HCT116 (cell line): Measurements from ENCODE around the gene CCL21.

ENCODE experiments used
- EZH2 ChIP-seq: fragments of 200-600 bp; sonication (generic); IDR thresholded peaks from 2 replicates; pipeline ENCODE4 v1.6.1; 2017; ENCODE audit warnings: antibody characterized with exemption, mixed run types
- POLR2A ChIP-seq: IDR thresholded peaks from 2 replicates; pipeline ENCODE4 v1.7.0; 2011; ENCODE audit warnings: borderline replicate concordance; ENCODE audit not compliant: insufficient read depth, insufficient read length; ENCODE audit errors: extremely low read depth
- TF ChIP-seq, protein P1 (sequence below), 3 experiments: fragments of 200-600 bp in 1 of 3; sonication (generic) in 1 of 3; IDR thresholded peaks in 2 of 3; conservative IDR thresholded peaks in 1 of 3; 2 replicates each; pipeline ENCODE4 v1.5.1; 2012 to 2017; ENCODE audit warnings: low read depth in 2 of 3, low read length in 2 of 3, antibody characterized with exemption in 1 of 3, borderline replicate concordance in 1 of 3, control low read depth in 1 of 3, mild to moderate bottlenecking in 1 of 3, mixed read lengths in 1 of 3, mixed run types in 1 of 3, moderate library complexity in 1 of 3; ENCODE audit not compliant: insufficient read depth in 1 of 3

GRCh38 chr9:34719021-34719768, 9.3 kb upstream of the CCL21 start:
- TF ChIP-seq POLR2A (no peak), EZH2 (no peak)
- TF ChIP-seq, protein P1, sequence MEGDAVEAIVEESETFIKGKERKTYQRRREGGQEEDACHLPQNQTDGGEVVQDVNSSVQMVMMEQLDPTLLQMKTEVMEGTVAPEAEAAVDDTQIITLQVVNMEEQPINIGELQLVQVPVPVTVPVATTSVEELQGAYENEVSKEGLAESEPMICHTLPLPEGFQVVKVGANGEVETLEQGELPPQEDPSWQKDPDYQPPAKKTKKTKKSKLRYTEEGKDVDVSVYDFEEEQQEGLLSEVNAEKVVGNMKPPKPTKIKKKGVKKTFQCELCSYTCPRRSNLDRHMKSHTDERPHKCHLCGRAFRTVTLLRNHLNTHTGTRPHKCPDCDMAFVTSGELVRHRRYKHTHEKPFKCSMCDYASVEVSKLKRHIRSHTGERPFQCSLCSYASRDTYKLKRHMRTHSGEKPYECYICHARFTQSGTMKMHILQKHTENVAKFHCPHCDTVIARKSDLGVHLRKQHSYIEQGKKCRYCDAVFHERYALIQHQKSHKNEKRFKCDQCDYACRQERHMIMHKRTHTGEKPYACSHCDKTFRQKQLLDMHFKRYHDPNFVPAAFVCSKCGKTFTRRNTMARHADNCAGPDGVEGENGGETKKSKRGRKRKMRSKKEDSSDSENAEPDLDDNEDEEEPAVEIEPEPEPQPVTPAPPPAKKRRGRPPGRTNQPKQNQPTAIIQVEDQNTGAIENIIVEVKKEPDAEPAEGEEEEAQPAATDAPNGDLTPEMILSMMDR (IDR thresholded peaks at IDR 0.05 in 2 of 3, conservative IDR thresholded peaks at IDR 0.05 in 1 of 3; ENCODE audit: borderline replicate concordance in 1 of 3, insufficient read depth in 1 of 3, low read depth in 2 of 3, low read length in 2 of 3): no peak
